Non-pigmented ciliary epithelial cell (primary cell): ENCODE results near the gene NUAK1.

ENCODE experiments used
- DNase-seq: peaks from one replicate; pipeline ENCODE4 v3.0.0-alpha.2; 2010; ENCODE audit warnings: low read depth

NUAK1 gene

DNA sequence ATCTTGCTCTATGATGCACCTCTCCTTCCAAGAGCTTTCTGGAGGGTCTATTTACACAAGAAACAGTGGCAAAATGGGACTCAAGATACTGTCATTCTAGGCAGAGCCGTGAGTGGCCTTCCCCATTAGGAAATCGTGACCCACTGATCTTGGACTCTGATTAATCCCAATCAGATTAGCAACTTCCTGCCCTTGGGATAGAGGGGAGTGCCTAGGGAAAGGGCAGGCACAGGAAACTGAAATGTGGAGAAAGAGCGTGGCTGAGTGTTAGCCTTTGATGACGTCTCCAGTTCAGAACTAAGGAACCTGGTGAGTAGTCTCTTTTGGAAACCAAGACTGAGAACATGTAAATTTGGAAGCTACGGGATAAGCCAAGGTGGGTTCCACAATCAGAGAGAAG is 76.1 kb downstream of the NUAK1 start:
- DNase-seq: no peak

DNA sequence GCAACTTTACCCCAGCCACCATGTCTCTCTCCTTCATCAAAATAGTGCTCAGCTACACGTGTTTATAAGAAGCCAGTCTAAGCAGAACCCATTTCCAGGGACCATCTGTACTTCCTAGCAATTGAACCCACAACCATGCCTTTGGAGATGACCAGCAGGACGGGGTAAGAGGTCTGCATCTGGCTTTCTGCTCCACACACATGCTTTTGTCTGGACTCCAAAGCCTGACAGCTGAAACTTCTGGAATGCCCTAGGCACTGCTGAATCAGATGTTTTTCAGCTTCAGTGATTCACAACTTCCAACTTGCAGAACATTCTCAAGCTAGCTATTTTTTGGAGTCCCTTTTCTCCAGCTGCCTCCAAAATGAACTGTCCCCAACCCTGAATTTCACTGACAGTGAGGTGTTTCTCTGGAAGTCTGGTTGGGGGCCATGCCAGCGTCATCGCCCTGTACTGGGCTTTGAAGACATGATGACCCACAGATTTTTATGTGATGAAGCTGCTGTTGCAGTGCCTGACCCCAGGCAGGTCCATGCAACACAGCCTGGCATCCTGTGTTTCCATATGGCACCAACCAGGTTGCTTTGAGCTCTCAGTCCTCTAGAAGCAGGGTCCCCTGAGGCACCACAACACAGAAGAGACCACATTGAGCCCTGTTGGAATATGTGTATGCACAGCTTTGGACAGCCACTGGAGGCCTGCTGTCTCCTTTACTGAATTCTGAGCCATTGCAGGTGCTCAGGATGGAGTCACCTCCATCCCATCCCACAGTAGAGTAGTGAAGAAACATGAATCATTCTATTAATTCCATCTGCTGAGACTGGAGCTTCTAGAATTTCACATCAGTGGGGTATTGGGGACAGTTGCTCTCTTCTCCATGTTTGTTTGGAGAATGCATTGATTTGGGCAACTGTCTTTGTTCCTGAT is 80.2 kb downstream of the NUAK1 start:
- DNase-seq: no peak

DNA sequence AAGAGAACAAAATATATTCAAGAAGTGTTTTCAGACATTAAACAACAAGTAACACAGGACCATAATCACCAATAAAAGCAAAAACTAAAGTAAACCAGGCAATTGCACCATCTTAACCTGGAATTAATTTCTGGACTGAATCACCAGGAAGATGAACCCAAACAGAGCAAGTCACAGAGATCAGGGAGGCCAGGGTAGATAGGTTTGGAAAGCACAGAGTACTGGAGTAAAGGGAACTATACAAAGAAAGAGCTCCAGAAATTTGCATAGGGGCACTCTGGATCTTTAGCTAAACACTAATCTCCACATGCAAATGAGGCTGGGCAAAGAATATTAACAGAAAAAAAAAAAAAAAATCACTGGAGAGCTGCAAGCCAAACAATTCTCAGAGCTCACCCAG is 84.7 kb downstream of the NUAK1 start:
- DNase-seq: no peak

DNA sequence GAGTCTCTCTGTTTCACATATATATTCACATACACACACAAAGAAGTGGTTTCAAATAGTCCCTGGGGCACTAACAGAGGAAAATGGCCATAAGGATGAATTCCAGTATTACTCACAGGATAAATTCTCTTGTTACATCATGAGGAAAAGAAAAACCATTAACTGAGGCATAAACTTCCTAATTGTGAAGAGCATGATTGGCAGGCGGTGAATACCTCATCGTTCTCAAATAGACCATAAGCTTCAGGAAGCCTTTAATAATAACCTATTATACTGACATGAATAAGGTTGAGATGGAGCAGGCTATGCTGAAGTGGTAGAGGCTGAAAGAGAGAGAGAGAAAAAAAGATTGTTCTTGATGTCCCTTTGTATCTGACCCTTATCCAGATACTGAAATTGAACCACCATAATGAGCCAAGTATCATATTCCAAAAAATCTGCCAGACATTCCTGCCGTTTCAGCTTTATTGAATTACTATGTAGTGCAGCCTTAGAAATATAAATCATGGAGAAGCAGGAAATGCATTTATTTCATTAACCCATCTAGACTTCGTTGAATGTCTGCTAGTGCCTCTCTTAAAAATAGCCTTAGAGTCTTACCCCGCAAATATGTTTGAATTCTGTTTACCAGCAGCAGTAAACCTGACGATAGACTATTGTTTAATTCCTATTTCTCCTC is 86.8 kb downstream of the NUAK1 start:
- no peak for DNase-seq

DNA sequence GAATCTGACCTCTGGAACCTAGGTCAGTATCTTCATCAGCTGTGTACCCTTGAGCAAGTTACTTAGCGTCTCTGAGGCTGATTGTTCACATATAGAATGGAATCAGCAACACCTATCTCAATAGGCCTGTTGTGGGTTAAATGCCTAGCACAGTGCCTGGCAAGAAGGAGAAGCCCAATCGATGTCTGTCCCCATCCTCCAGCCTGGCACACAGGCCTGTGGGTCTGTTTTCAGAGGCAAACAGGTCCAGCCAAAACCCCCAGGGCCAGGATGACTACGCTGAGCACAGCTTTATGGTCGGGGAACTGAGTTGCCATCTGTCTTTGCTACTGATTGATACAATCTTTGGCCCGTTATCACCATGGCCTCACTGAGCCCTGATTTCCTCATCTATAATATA is 89.2 kb downstream of the NUAK1 start:
- DNase-seq: no peak

DNA sequence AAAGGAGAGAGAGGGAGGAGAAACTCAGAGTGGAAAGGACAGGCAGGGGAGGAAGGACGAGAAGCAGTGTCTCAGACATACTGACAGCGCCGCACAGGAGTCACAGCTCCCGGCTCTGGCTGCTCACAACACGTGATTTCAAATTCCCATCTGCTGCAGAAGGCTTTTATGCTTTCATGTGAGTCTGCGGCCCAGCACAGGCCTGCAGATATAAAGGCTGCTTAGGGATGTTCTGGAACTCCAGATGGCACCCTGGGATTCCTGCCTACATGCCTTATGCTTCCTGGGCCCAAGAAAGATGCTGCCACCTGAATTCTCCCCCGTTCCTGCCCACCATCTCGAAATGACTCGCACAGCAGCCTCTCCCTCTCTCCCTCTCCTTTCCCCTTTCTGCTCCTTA is 89.6 kb downstream of the NUAK1 start:
- DNase-seq: no peak

DNA sequence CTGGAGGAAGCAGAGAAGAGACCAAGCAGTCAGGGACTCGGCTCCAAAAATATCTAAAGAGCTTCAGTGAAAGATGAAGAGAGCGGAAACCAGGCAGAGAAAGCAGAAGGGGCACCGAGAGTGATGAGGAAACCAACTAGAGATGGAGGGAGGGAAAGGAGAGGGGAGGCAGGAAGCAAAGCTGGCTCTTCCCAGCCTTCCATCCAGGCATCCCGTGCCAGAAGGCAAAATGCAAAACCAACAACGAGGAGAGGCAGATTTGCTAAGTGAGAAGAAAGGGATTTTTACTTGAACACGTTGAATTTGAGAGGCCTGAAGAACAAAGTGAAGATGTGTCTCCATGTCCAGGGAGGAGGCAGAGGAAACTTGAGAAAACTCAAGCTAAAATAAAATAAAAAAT is 90.1 kb downstream of the NUAK1 start:
- no peak for DNase-seq

DNA sequence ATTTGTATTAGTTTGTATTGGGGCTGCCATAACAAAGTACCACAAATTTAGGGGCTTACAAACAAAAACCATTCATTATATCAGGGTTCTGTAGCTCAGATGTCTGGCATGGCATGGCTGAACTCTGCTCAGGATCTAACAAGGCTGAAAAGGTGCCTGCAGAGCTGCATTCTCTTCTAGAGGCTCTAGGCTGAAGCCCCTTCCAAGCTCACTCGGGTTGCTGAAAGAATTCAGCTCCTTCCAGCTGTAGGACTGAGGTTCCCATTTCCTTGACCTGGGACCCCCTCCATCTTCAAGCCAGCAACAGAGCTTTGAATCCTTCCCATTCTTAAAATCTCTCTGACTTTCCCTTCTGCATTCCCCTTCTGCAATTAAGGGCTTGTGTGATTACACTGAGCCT is 90.7 kb downstream of the NUAK1 start:
- DNase-seq: no peak

DNA sequence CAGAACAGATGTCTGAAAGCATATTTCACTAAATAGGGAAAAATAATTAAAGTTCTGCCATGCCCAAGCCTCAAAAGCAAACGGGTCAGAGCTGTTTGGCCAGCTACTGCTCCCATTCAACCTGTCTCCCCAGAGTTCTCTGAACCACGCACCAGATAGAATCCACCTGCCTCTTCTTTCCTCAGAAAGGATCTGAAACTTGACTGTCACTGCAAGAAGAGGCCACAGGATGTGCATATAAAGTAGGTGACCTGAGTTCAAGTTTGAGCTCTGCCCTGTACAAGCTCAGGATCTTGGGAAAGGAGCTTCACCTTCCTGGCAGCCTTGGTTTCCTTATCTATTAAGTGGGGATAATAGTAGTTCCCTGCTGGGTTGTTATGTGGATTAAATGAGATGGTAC is 91.8 kb downstream of the NUAK1 start:
- DNase-seq: no peak

DNA sequence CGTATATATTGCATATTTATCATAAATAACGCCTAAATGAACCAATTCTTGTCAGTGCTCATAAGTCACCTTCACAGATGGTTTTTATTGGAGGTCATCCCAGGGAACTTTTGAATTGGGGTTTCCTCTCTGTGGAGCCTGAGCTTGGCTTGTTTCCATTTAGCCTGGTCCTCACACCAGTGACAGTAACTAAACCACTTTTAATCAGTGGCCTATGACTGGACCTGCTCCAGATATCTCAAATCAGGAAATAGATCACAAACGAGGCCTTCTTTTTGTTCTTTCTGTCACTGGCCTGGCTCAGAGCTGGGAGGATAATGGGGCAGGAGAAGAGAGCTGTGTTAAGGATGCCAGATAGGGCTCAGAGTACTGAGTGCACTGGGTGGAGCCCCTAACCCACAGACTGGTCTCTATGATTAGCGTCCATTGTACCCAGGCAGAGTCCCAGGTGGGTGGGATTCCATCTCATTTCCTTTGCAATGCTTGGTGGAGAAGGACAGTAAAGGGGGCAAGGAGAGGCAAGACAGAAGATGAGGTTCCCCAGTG is 92.4 kb downstream of the NUAK1 start:
- no peak for DNase-seq

DNA sequence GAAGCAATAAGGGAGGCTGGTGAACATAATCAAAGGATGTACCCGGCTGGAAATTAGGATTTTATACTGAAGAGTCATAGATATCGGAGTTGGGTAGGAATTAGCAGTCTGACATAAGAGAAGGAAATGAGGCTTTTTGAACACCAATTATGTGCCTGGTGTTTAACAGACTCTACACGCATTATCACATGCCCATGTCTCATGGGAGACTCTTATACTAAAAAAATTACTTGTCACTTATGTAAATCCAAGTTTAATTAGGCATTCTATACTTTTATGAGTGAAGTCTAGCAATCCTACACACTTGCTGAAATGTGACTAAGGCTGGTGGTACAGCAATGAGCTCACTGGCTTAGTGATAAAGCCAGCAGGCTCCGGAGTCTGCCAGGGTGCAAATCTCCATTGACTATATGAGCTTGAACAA is 93.5 kb downstream of the NUAK1 start:
- no peak for DNase-seq

DNA sequence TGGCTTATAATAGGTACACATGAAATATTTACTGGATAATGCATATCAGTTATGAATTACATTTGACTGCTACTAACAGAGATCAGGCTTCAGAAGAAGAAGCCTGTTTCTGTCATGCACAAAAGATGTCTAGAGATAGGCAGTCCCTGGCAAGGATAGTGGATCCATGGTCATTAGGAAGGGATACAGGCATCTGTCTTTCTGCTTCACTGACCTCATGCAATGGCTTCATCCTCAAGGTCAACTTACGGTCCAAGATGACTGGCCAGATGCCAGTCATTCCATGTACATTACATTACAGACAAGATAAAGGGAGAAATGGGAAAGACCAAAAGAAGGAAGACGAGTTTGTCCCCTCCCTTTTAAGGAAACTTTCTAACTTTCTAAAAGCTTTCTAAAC is 94.0 kb downstream of the NUAK1 start:
- DNase-seq: peak; percentile 36

DNA sequence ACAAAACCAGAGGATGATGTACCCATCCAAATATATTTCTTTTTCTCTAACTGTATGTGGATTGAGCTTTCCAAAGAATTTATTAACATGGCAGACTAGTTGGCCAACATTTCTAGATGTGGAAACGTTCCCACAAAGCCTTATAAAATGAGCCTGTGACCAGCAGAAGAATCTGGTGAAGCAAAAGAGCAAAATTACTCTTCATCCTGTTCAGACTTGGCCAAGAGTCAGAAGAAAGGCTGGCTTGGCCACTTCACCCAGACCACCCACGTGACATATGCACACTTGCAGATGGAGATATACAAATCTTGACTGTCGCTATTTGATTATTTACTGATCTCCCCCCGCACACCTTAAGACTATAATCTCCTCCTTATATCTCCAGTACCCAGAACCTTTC is 96.7 kb downstream of the NUAK1 start:
- DNase-seq: no peak

DNA sequence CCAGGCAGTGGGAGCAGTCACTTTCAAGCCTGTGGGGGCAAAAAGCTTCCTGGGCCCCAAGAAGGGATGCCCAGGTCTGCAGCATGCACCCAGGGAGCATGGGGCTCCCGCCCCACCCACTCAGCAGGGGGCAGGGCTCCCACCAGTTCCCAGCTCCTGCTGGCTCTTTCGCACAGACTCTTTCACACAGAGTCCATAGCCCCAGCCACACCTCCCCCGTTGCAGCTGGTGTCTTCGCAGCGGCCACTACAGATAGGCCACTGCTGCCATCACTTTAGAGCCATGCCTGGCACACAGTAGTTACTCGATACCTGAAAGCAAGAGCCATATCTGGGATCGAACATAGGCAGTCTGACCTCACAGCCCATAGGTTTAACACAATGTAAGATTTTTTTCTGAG is 98.2 kb downstream of the NUAK1 start:
- no peak for DNase-seq

DNA sequence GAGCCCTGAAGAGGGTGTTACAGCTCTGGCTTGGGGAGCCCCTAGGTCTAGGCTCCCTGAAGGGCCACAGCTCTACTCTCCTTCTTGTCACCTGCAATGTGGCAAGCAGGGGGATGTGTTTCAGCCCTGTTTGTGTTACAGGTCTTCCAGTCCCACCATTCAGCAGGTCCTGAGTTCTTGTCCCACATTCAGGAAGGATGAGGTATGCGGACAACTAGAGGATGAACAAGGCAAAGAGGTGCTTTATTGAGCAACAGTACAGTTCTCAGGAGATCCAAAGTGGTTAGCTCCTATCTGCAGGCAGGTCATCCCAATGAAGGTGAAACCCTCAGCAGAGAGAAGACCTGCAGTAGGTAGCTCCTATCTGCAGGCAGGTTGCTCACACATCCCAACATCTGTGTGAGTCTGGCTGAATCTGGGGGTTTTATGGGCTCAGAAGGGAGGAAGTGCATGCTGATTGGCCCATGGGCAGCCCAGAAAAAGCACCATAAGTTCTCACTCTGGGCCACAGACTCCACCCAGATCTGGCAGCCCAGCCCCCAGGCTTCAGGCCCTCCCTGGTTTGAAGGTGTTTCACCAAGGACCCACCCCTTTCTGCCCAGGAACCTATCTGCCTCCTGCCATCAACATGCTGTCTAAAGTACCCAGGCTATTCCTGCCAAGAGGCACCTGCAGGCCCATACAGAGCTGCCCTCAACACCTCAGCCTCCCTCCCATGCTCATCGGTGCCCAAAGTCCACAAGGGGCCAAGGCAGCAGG is 98.9 kb downstream of the NUAK1 start:
- no peak for DNase-seq

DNA sequence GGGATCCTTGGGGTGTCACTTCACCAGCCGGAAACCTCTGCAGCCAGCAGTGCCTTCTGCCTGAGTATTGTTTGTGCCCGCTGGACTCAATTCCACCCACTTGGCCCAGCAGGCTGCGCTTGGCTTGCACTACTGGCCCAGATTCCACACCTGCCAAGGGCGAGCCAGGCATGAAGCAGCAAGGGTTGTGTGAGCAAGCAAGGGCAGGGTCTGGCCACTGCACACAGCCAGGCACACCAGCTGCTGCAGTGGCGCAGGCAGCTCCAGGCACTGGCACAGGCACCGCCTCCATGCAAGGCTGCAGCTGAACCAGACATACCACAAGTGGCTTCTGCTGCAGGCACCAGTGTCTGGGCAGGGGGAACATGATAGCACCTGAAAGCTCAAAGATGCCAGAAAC is 99.5 kb downstream of the NUAK1 start:
- DNase-seq: no peak

DNA sequence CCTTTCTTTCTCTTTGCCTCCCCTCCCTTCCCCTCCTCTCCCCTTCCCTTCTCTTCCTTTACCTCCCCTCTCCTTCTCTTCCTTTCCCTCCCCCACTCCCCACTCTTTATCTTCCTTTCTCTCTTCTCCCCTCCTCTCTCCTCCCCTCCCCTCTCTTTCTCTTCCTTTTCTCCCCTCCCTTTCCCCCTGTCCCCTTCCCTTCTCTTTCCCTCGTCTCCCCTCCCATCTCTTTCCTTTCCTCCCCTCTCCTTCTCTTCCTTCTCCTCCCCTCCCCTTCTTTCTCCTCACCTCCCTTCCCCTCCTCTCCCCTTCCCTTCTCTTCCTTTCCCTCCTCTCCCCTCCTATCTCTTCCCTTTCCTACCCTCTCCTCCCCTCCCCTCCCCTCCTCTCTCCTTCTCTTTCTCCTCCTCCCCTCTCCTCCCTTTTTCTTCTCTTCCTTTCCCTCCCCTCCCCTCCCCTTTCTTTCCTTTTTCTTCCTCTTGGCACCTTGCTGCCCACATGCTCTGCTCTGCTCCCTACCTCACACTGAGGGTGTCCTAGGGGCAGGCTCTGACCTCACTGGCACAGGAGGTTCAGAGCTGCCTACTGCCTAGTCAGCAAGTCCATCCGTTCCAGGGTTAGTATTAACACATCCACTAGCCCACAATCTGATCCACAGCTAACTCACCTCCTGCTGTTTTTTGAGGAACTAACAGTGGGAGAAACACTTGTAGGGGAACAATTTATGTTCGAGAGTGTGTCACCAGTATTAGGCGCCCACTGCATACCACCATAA is 101.0 kb downstream of the NUAK1 start:
- no peak for DNase-seq

DNA sequence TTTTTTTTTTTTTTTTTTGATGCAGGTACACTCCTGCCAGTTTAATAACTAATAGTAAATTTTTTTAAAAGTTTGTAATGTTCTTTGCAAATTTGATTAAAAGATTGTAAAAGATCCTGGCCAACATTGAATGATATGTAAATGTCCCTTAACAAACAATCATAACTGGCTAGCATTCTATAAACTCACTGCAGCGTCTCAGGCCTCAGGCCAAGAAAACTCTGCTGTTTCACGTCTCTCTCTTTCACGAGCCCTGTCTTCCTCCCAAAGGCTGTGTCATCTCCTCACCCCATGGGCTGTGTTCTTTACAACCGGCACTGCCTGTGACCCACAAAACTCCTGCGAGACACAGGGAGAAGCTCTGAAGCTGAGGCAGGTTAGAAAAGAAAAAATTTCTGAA is 103.3 kb downstream of the NUAK1 start:
- DNase-seq: no peak

DNA sequence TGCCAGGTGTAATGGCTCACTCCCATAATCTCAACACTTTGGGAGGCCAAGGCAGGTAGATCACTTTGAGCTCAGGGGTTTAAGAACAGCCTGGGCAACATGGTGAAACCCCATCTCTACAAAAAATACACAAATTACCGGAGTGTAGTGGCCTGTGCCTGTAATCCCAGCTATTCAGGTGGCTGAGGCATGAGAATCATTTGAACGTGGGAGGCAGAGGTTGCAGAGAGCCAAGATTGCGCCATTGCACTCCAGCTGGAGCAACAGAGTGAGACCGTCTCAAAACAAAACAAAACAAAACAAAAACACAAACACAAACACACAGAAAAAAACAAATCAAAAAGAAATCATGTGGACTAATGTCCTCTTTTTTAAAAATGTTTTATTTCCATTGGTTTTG is 104.4 kb downstream of the NUAK1 start:
- DNase-seq: no peak

DNA sequence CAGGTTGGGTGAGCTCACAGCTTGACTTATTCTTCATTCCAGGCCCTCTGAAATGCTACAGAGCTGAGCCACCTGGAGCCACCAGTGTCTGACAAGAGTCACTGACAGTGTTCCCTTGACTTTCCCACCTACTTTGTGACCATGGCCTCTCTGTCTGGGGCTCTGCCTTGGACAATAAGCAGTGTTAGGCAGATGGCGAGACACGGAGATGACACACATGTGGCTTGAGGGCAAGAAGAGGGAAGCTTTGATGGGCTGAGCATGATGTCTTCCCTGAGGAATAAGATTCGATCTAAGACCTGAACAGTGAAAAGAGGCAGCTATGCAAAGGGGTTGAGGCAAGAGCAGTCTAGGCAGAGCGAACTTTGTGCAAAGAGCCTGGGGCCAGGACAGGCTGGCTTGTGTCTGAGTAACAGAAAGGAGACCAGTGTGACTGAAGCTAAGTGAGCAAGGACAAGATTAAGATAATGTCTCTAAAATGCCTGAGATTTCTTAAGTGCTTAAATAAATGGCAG is 105.5 kb downstream of the NUAK1 start:
- DNase-seq: no peak

DNA sequence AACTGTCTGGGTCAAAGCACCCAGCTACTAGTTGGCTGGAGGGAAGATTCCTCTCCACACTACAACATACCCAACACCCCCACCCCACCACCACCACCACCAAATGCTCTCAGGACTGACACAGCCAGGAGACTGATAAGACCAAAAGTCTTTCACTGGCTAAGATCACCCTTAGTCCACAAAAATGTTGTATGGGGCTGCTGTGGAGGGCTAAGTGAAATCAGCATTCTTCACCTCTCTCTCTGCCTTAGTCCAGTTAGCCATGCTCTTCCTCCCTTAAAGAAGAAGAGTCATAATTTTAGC is 106.2 kb downstream of the NUAK1 start:
- no peak for DNase-seq
